Activated CD8-positive, alpha-beta memory T cell treated with anti-CD3 and anti-CD28 coated beads for 1 hour (primary cell): ENCODE measurements around the gene PF4V1.

Source experiments
- DNase-seq, 2 donors: peaks; one replicate each; pipeline ENCODE4 v3.0.0-alpha.2; 2020; ENCODE audit warnings: low read depth in 1 of 2; ENCODE audit errors: extremely low read depth in 1 of 2

PF4V1 gene

GRCh38 chr4:73844806-73845205, 8.3 kb upstream of the PF4V1 start:
- no peak for DNase-seq

GRCh38 chr4:73847526-73848182, 5.4 kb upstream of the PF4V1 start:
- no peak for DNase-seq

- no peak for DNase-seq
Measured at GRCh38 chr4:73848183-73848777, 4.8 kb upstream of the PF4V1 start.

GRCh38 chr4:73850261-73850970, 2.7 kb upstream of the PF4V1 start:
- no peak for DNase-seq

GRCh38 chr4:73851293-73851692, 1.8 kb upstream of the PF4V1 start:
- no peak for DNase-seq

- DNase-seq: no peak
Measured at GRCh38 chr4:73852771-73853170, 325 bp upstream of the PF4V1 start.

- DNase-seq: no peak
Measured at GRCh38 chr4:73853718-73854473, 800 bp downstream of the PF4V1 start.

GRCh38 chr4:73855406-73855805, 2.3 kb downstream of the PF4V1 start:
- DNase-seq: no peak

GRCh38 chr4:73856518-73856917, 3.4 kb downstream of the PF4V1 start:
- no peak for DNase-seq

- DNase-seq: no peak
Measured at GRCh38 chr4:73859614-73860088, 6.6 kb downstream of the PF4V1 start.

- DNase-seq: no peak
Measured at GRCh38 chr4:73860181-73860580, 7.1 kb downstream of the PF4V1 start.

- DNase-seq: no peak
Measured at GRCh38 chr4:73860917-73861316, 7.8 kb downstream of the PF4V1 start.

- no peak for DNase-seq
Measured at GRCh38 chr4:73862322-73862721, 9.2 kb downstream of the PF4V1 start.

GRCh38 chr4:73864365-73864764, 11.3 kb downstream of the PF4V1 start:
- no peak for DNase-seq

GRCh38 chr4:73864961-73865360, 11.9 kb downstream of the PF4V1 start:
- no peak for DNase-seq

- DNase-seq: no peak
Measured at GRCh38 chr4:73865431-73866096, 12.5 kb downstream of the PF4V1 start.

GRCh38 chr4:73866246-73866645, 13.2 kb downstream of the PF4V1 start:
- DNase-seq: no peak

- no peak for DNase-seq
Measured at GRCh38 chr4:73867783-73868182, 14.7 kb downstream of the PF4V1 start.

GRCh38 chr4:73868206-73869129, 15.4 kb downstream of the PF4V1 start:
- no peak for DNase-seq
